GM12878 (cell line): Measurements from ENCODE around the gene USF3. TPM values are rescaled to one million over a fixed set of nuclear protein-coding genes. Genes with fewer than 3 reads are reported as not detected.

ENCODE experiments used
- ATAC-seq: fragments of 200-7000 bp; cut with Tn5 transposase; 3 replicates; pipeline ENCODE4 v1.9.1; 2020; ENCODE audit warnings: mild to moderate bottlenecking, moderate library complexity
- BruUV-seq: library from RNA; stranded (reverse); fragments of 400-500 nt; replicated peaks from 2 replicates; lab custom pipeline; 2021; lab: Mats Ljungman, UMichigan
- CTCF ChIA-PET: fragments of 300-600 bp; sonication (Branson Sonifier 250); formaldehyde crosslinking; extraction: SDS; loops from one replicate; lab custom pipeline; 2021; ENCODE audit warnings: inconsistent platforms; lab: Yijun Ruan, JAX
- POLR2A ChIA-PET: fragments of 350-600 bp; formaldehyde crosslinking; extraction: SDS; loops from one replicate; lab custom pipeline; 2021; ENCODE audit warnings: inconsistent platforms; lab: Charles Lee
- RAD21 ChIA-PET: fragments of 300-600 bp; sonication (Branson Sonifier 250); formaldehyde crosslinking; loops from one replicate; lab custom pipeline; 2023; ENCODE audit warnings: antibody characterized with exemption; ENCODE audit not compliant: unreplicated experiment; lab: Charles Lee
- SMC1A ChIA-PET: fragments of 300-600 bp; sonication (Branson Sonifier 250); formaldehyde crosslinking; loops from one replicate; lab custom pipeline; 2023; ENCODE audit not compliant: unreplicated experiment, uncharacterized antibody; lab: Charles Lee
- DNase-seq: peaks from one replicate; pipeline ENCODE4 v3.0.0-alpha.2; 2011; ENCODE audit warnings: low read depth, low spot score
- FAIRE-seq: peaks from 3 replicates; lab custom pipeline; 2011; peaks lifted over from hg19 to GRCh38; lab: Jason Lieb, UNC
- H2AFZ ChIP-seq: 2 replicates; pipeline ENCODE4 v1.6.0; 2011; ENCODE audit warnings: low read depth, low read length, control low read depth; ENCODE audit not compliant: control insufficient read depth
- H3K27ac ChIP-seq: 2 replicates; pipeline ENCODE4 v1.5.1; 2011; ENCODE audit warnings: control low read depth; ENCODE audit not compliant: control insufficient read depth, insufficient read depth
- H3K27me3 ChIP-seq, 2 experiments: replicated peaks in 1 of 2; 2 replicates each; pipeline versions ENCODE4 v1.6.0 to v1.6.1; 2011; ENCODE audit warnings: low read length in 1 of 2; ENCODE audit not compliant: control insufficient read depth in 2 of 2, insufficient read depth in 2 of 2
- H3K36me3 ChIP-seq, 2 experiments: 2 replicates each; pipeline ENCODE4 v1.5.1; 2011; ENCODE audit warnings: low read length in 1 of 2; ENCODE audit not compliant: control insufficient read depth in 2 of 2, insufficient read depth in 2 of 2
- H3K4me1 ChIP-seq: 2 replicates; pipeline ENCODE4 v1.6.1; 2011; ENCODE audit warnings: mild to moderate bottlenecking, low read length, moderate library complexity, mixed read lengths; ENCODE audit not compliant: control insufficient read depth, insufficient read depth
- H3K4me2 ChIP-seq: 2 replicates; pipeline ENCODE4 v1.6.0; 2011; ENCODE audit warnings: control low read depth; ENCODE audit not compliant: control insufficient read depth, insufficient read depth
- H3K4me3 ChIP-seq: fragments of 200-600 bp; sonication (generic); 2 replicates; pipeline ENCODE4 v1.5.1; 2016
- H3K79me2 ChIP-seq: 2 replicates; pipeline ENCODE4 v1.6.0; 2011; ENCODE audit warnings: low read length; ENCODE audit not compliant: control insufficient read depth, insufficient read depth
- H3K9ac ChIP-seq: 2 replicates; pipeline ENCODE4 v1.8.0; 2011; ENCODE audit warnings: low read length, control low read depth, mixed read lengths; ENCODE audit not compliant: control insufficient read depth, insufficient read depth
- H3K9me3 ChIP-seq: replicated peaks from 3 replicates; pipeline ENCODE4 v1.5.1; 2011; ENCODE audit warnings: mild to moderate bottlenecking, low read length; ENCODE audit not compliant: control insufficient read depth, insufficient read depth
- H4K20me1 ChIP-seq: 2 replicates; pipeline ENCODE4 v1.6.0; 2011; ENCODE audit not compliant: control insufficient read depth, insufficient read depth
- LARP7 ChIP-seq: fragments of 450-650 bp; IDR thresholded peaks from 2 replicates; pipeline ENCODE4 v1.6.1; 2017; ENCODE audit warnings: mild to moderate bottlenecking
- TARDBP ChIP-seq: IDR thresholded peaks from 2 replicates; pipeline ENCODE4 v1.6.1; 2016; ENCODE audit warnings: borderline replicate concordance
- WGBS: methylation state at CpG from one replicate; pipeline ENCODE4 v1.1.6; 2016; ENCODE audit warnings: low lambda C conversion rate; ENCODE audit not compliant: insufficient replicate concordance, insufficient coverage; ENCODE audit errors: missing lambda C conversion rate; 5-methylcytosine and 5-hydroxymethylcytosine counted together
- in situ Hi-C: fragments of 300-500 bp; cut with MboI; formaldehyde crosslinking; loops from 9 replicates; pipeline ENCODE4 v1.14.3; 2018; ENCODE audit warnings: mixed read lengths
- intact Hi-C: fragments of 100-400 bp; cut with micrococcal nuclease; formaldehyde crosslinking; loops from one replicate; pipeline ENCODE4 v1.14.2; 2022; ENCODE audit not compliant: unreplicated experiment
- polyA plus RNA-seq, 11 experiments: library from polyadenylated mRNA; depleted of rRNA in 4 of 11; unstranded in 6 of 11; stranded (reverse) in 5 of 11; fragments of >200 nt; fragmentation: Nextera tagmentation in 4 of 11; fragmentation: Illumina TruSeq in 1 of 11; extraction: Ambion mirVana in 4 of 11; extraction: Trizol in 1 of 11; gene quantifications; 1 replicate in 1 of 11; 2 replicates in 10 of 11; pipeline versions ENCODE4 v1.2.1 to v1.2.3, GENCODE V29; 2011 to 2016; ENCODE audit warnings: inconsistent platforms in 2 of 11, missing spikeins in 2 of 11, low read depth in 1 of 11
- total RNA-seq, 4 experiments: library from RNA; depleted of rRNA in 3 of 4; stranded (reverse); fragments of >200 nt in 3 of 4; fragmentation: Illumina TruSeq in 1 of 4; extraction: Trizol in 1 of 4; gene quantifications; 2 replicates each; pipeline versions ENCODE4 v1.2.1 to v1.2.3, GENCODE V29; 2013 to 2021
- TF ChIP-seq, protein P1 (sequence below): IDR thresholded peaks from 2 replicates; pipeline ENCODE4 v1.6.1; 2011; ENCODE audit warnings: low read depth, low read length, improper control_type of control experiment, borderline replicate concordance
- TF ChIP-seq, protein P2 (sequence below): IDR thresholded peaks from 2 replicates; pipeline ENCODE4 v1.6.1; 2011; ENCODE audit warnings: low read depth, mild to moderate bottlenecking, low read length, moderate library complexity, borderline replicate concordance; ENCODE audit errors: extremely low read depth
- TF ChIP-seq, protein P3 (sequence below): IDR thresholded peaks from 2 replicates; pipeline ENCODE4 v1.6.1; 2012; ENCODE audit warnings: low read depth, low read length, improper control_type of control experiment

Gene USF3
- total and polyA plus RNA-seq, 10 of the 15 experiments (the other 5 are each of a cell fraction or from before 2014, with no cell fraction given), result 3.1 to 15.9 (median 7.8) TPM

DNA sequence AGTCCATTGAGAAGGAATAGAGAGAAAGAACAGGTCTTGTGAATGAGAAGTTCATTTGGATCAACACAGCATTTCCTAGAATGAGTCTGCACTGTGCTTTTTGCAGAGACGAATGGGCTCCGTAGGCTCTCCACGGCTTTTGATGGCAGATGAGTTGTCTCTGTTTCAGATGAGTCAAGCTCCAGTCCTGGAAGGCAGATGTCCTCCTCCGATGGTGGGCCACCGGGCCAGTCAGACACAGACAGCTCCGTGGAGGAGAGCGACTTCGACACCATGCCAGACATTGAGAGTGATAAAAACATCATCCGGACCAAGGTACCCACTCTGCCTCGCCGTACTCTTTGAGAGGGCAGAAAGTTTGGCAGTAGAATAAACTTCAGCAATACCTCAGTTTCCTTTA lies 93.6 kb downstream of the USF3 start:
- Histone ChIP-seq H3K4me2 (no peak overlapping the region), H3K36me3 (peaks cover 6 to 65% of the 10 kb centered on the region in 2 experiments), H3K9ac (no peak overlapping the region), H3K9me3 (no peaks in the 10 kb centered on the region), H3K79me2 (no peaks in the 10 kb centered on the region), H3K4me1 (peaks cover 17% of the 10 kb centered on the region), H4K20me1 (no peaks in the 10 kb centered on the region), H2AFZ (no peak overlapping the region), H3K27ac (no peak overlapping the region), H3K27me3 (no peaks in the 10 kb centered on the region), H3K4me3 (no peak overlapping the region)
- FAIRE-seq, result no peak
- ChIA-PET RAD21 (no interaction called here), CTCF (interaction anchor here (0.8 to 4.6 kb wide), 2 partner anchors 107 to 110 kb away, joined by 3 to 21 read pairs; no protein-coding TSS in a partner anchor), POLR2A (interaction anchor here (0.5 kb wide), 1 partner anchor 151 kb away, joined by 3 read pairs; no protein-coding TSS in a partner anchor), SMC1A (no interaction called here)
- no peak for ATAC-seq
- intact Hi-C loops (no loop called here), in situ Hi-C loops (no loop called here)
- BruUV-seq, result no TSS peak
- DNase-seq, result no peak
- WGBS, result over 99% methylated on average over 11 of the region's 11 CpGs
- TF ChIP-seq LARP7, result no peak
- no peak for TF ChIP-seq TARDBP
- TF ChIP-seq, protein P1, sequence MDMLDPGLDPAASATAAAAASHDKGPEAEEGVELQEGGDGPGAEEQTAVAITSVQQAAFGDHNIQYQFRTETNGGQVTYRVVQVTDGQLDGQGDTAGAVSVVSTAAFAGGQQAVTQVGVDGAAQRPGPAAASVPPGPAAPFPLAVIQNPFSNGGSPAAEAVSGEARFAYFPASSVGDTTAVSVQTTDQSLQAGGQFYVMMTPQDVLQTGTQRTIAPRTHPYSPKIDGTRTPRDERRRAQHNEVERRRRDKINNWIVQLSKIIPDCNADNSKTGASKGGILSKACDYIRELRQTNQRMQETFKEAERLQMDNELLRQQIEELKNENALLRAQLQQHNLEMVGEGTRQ, result no peak
- TF ChIP-seq, protein P2, sequence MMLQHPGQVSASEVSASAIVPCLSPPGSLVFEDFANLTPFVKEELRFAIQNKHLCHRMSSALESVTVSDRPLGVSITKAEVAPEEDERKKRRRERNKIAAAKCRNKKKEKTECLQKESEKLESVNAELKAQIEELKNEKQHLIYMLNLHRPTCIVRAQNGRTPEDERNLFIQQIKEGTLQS, result no peak
- TF ChIP-seq, protein P3, sequence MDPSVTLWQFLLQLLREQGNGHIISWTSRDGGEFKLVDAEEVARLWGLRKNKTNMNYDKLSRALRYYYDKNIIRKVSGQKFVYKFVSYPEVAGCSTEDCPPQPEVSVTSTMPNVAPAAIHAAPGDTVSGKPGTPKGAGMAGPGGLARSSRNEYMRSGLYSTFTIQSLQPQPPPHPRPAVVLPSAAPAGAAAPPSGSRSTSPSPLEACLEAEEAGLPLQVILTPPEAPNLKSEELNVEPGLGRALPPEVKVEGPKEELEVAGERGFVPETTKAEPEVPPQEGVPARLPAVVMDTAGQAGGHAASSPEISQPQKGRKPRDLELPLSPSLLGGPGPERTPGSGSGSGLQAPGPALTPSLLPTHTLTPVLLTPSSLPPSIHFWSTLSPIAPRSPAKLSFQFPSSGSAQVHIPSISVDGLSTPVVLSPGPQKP, result no peak
